MCF 10A (cell line): ENCODE data around the gene GALNT9. TPM values are rescaled to one million over a fixed set of nuclear protein-coding genes. Genes with fewer than 3 reads are reported as not detected.
"Not testable (repeated sequence)": the region's sequence is repeated elsewhere in the genome, so short reads cannot be mapped to it uniquely, and the experiment has no call there.

Experiments used
- BruUV-seq: library from RNA; stranded (reverse); fragments of 400-500 nt; replicated peaks from 2 replicates; lab custom pipeline; 2021; lab: Mats Ljungman, UMichigan
- CTCF ChIA-PET: fragments of 300-600 bp; sonication (Branson Sonifier 250); formaldehyde crosslinking; extraction: SDS; loops from one replicate; lab custom pipeline; 2021; ENCODE audit warnings: antibody characterized with exemption, inconsistent platforms; lab: Yijun Ruan, JAX
- POLR2A ChIA-PET: fragments of 300-600, 350-650 bp; sonication (Branson Sonifier 250); formaldehyde crosslinking; extraction: SDS; loops from one replicate; lab custom pipeline; 2020; ENCODE audit warnings: antibody characterized with exemption, inconsistent platforms; lab: Yijun Ruan, JAX
- DNase-seq: peaks from one replicate; pipeline ENCODE4 v3.0.0-alpha.2; 2018; ENCODE audit not compliant: unreplicated experiment
- H3K27ac Mint-ChIP-seq: one replicate; pipeline ENCODE4 v1.8.0; 2022; ENCODE audit warnings: mild to moderate bottlenecking, low read depth, mixed read lengths; ENCODE audit not compliant: unreplicated experiment
- H3K27me3 Mint-ChIP-seq: one replicate; pipeline ENCODE4 v1.8.0; 2022; ENCODE audit warnings: mixed read lengths; ENCODE audit not compliant: insufficient read depth, unreplicated experiment
- H3K36me3 Mint-ChIP-seq: one replicate; pipeline ENCODE4 v1.8.0; 2022; ENCODE audit warnings: mild to moderate bottlenecking, moderate library complexity, mixed read lengths; ENCODE audit not compliant: insufficient read depth, unreplicated experiment
- H3K4me1 Mint-ChIP-seq: one replicate; pipeline ENCODE4 v1.8.0; 2022; ENCODE audit warnings: mixed read lengths; ENCODE audit not compliant: insufficient read depth, unreplicated experiment
- H3K4me3 Mint-ChIP-seq: one replicate; pipeline ENCODE4 v1.8.0; 2022; ENCODE audit warnings: mild to moderate bottlenecking, moderate library complexity, mixed read lengths; ENCODE audit not compliant: unreplicated experiment
- H3K9me3 Mint-ChIP-seq: one replicate; pipeline ENCODE4 v1.8.0; 2022; ENCODE audit warnings: mixed read lengths; ENCODE audit not compliant: unreplicated experiment
- intact Hi-C: fragments of 100-400 bp; cut with micrococcal nuclease; formaldehyde crosslinking; loops from 2 replicates; pipeline ENCODE4 v1.14.1; 2022
- total RNA-seq: library from RNA; stranded (reverse); gene quantifications from 2 replicates; pipeline ENCODE4 v1.2.3, GENCODE V29; 2022
- TF ChIP-seq, protein P1 (sequence below): fragments of 200-600 bp; IDR thresholded peaks from one replicate; pipeline ENCODE4 v1.8.0; 2022; ENCODE audit warnings: antibody characterized with exemption, mild to moderate bottlenecking; ENCODE audit not compliant: unreplicated experiment

GALNT9 gene
- total RNA-seq, 1 experiment from 2014 or later, result 4.4 TPM

DNA sequence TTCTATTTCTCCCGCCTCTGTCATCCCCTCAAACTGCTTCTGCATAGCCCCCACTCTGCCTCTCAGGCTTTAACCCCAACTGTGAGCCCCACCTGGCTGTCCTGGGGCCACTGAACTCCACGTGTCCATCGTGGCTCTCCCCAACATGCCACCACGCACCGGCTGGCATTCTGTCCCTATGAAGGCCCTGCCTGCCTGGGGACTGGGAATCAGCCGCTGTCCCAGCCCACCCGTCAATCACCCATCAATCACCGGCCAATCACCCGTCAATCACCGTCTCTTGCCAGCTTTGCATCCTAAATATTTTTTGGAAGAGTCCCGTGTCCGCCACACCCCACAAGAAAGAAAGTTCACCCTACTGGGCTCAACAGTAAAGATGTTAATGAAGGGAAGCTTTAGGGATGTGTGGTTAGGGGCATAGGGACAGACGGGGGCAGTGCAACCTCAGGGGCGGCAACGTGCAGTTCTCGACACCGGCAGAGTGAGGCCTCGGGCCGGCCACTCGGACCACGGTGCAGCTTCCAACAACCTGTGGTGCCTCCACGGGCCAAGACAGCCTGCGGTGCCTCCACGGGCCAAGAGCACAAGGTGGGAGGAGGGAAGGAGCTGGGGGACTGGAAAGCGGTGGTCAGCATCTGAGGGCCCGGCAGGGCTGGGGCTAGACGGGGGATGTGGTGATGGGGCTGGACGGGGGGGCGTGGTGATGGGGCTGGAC is 85.6 kb downstream of the GALNT9 start:
- no TSS peak for BruUV-seq
- Mint-ChIP-seq H3K4me3 (no peak overlapping the region), H3K27me3 (peaks cover 28% of the 10 kb centered on the region), H3K36me3 (no peaks in the 10 kb centered on the region), H3K9me3 (peaks cover 13% of the 10 kb centered on the region), H3K4me1 (no peaks in the 10 kb centered on the region), H3K27ac (no peak overlapping the region)
- CTCF ChIA-PET, result no interaction called here
- POLR2A ChIA-PET, result no interaction called here
- DNase-seq, result no peak
- TF ChIP-seq, protein P1, sequence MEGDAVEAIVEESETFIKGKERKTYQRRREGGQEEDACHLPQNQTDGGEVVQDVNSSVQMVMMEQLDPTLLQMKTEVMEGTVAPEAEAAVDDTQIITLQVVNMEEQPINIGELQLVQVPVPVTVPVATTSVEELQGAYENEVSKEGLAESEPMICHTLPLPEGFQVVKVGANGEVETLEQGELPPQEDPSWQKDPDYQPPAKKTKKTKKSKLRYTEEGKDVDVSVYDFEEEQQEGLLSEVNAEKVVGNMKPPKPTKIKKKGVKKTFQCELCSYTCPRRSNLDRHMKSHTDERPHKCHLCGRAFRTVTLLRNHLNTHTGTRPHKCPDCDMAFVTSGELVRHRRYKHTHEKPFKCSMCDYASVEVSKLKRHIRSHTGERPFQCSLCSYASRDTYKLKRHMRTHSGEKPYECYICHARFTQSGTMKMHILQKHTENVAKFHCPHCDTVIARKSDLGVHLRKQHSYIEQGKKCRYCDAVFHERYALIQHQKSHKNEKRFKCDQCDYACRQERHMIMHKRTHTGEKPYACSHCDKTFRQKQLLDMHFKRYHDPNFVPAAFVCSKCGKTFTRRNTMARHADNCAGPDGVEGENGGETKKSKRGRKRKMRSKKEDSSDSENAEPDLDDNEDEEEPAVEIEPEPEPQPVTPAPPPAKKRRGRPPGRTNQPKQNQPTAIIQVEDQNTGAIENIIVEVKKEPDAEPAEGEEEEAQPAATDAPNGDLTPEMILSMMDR, result no peak
- intact Hi-C loops, result no loop called here

DNA sequence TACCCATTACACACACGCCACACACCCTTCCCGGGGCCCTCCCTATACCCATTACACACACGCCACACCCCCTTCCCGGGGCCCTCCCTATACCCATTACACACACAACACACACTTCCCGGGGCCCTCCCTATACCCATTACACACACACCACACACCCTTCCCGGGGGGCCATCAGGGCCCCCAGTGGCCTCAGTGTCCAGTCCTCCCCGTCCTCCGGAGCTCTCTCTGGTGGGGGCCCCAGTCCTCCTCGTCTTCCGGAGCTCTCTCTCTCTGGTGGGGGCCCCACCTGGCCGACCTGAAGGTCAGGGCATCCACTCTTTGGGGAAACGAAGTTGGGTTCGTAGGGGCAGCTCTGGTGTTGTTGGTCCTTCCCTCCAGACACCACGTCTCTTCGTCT is 86.2 kb downstream of the GALNT9 start:
- H3K4me3 Mint-ChIP-seq, H3K4me1 Mint-ChIP-seq, DNase-seq, H3K36me3 Mint-ChIP-seq, H3K27ac Mint-ChIP-seq, BruUV-seq, CTCF ChIA-PET, POLR2A ChIA-PET, intact Hi-C loops: not testable (repeated sequence)
- H3K9me3 Mint-ChIP-seq, result peaks cover 13% of the 10 kb centered on the region
- peaks cover 24% of the 10 kb centered on the region for H3K27me3 Mint-ChIP-seq

DNA sequence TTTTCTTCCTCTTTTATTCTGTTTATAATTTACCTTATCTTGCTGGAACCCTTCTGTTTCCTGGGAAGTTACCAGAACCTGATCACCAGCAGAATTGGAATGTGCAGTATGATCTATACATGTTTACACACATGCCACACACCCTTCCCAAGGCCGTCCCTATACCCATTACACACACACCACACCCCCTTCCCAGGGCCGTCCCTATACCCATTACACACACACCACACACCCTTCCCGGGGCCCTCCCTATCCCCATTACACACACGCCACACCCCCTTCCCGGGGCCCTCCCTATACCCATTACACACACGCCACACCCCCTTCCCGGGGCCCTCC is 88.8 kb downstream of the GALNT9 start:
- not testable (repeated sequence) for BruUV-seq

DNA sequence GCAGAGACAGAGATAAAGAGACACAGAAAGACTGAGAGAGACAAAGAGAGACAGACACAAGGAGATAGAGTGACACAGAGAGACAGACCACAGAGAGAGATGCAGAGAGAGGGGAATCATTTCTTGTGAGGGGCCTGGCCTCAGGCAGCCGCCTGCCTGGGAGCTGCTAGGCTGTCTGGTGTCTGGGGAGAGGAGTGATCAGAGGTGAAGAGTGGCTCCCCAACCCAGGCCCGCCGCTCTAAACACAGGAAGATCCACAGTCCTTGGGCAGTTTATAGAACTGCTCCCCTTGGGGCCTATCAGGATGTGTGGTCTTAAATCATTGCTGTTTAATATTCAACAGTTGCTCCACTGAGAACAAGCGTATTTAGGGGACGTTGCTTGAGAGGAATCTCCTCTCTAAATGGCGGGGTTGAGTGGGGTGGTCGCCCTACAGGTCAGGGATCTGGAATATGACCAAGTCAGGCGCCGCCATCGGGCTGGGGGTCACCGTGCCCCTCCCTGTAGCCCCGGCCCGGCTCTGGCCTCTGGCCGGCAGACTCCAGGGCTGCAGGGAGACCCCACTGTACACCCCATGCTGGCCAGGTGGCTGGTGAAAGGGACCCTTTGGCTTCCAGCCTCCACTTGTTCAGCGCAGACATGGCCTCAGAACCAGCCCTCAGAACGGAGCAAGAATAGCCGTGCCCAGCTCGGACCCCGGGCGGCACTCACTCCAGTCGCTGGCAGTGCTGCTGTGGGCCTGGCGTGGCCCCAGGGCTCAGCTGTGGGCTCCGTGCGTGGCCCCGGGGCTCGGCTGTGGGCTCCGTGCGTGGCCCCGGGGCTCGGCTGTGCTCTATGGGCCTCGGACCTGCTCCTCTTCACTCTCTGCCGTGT is 89.4 kb downstream of the GALNT9 start:
- Mint-ChIP-seq H3K4me3 (no peak overlapping the region), H3K9me3 (peaks cover 13% of the 10 kb centered on the region), H3K36me3 (no peaks in the 10 kb centered on the region), H3K27ac (no peak overlapping the region), H3K4me1 (no peaks in the 10 kb centered on the region), H3K27me3 (peaks cover 12% of the 10 kb centered on the region)
- CTCF ChIA-PET, result no interaction called here
- no peak for DNase-seq
- no TSS peak for BruUV-seq
- TF ChIP-seq, protein P1, result no peak
- intact Hi-C loops, result no loop called here
- POLR2A ChIA-PET, result no interaction called here

More for the DNA sequence above, 88.8 kb downstream of the GALNT9 start:
- DNase-seq, H3K36me3 Mint-ChIP-seq, intact Hi-C loops, H3K27ac Mint-ChIP-seq, H3K4me1 Mint-ChIP-seq, H3K4me3 Mint-ChIP-seq, CTCF ChIA-PET, POLR2A ChIA-PET: not testable (repeated sequence)
- H3K9me3 Mint-ChIP-seq, result peaks cover 13% of the 10 kb centered on the region
- H3K27me3 Mint-ChIP-seq, result peaks cover 12% of the 10 kb centered on the region

DNA sequence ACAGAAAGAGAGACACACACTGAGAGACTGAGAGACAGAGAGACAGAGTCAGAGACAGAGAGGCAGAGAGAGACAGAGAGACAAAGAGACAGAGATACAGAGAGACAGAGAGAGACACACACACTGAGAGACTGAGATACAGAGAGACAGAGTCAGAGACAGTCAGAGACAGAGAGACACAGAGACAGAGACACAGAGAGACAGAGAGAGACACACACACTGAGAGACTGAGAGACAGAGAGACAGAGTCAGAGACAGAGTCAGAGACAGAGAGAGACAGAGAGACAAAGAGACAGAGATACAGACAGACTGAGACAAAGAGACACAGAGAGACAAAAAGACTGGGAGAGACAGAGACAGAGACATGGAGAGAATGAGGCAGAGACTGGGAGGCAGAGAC is 90.0 kb downstream of the GALNT9 start:
- Mint-ChIP-seq H3K9me3 (peaks cover 13% of the 10 kb centered on the region), H3K4me3 (no peak overlapping the region), H3K4me1 (no peaks in the 10 kb centered on the region), H3K36me3 (no peaks in the 10 kb centered on the region), H3K27me3 (peaks cover 12% of the 10 kb centered on the region), H3K27ac (no peak overlapping the region)
- TF ChIP-seq, protein P1, result no peak
- DNase-seq, result no peak
- ChIA-PET POLR2A (no interaction called here), CTCF (no interaction called here)
- no TSS peak for BruUV-seq
- intact Hi-C loops, result no loop called here
